Epithelial cell of umbilical artery (primary cell): ENCODE results near the gene NKD1. TPM values are rescaled to one million over a fixed set of nuclear protein-coding genes. Genes with fewer than 3 reads are reported as not detected.

ENCODE experiments used
- total RNA-seq: library from RNA; depleted of rRNA; stranded (reverse); fragments of >200 nt; gene quantifications from 2 replicates; pipeline ENCODE4 v1.2.3, GENCODE V29; 2014

Gene NKD1, protein sequence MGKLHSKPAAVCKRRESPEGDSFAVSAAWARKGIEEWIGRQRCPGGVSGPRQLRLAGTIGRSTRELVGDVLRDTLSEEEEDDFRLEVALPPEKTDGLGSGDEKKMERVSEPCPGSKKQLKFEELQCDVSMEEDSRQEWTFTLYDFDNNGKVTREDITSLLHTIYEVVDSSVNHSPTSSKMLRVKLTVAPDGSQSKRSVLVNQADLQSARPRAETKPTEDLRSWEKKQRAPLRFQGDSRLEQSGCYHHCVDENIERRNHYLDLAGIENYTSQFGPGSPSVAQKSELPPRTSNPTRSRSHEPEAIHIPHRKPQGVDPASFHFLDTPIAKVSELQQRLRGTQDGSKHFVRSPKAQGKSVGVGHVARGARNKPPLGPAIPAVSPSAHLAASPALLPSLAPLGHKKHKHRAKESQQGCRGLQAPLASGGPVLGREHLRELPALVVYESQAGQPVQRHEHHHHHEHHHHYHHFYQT
- under 0.01 TPM in 2 replicates for total RNA-seq

DNA sequence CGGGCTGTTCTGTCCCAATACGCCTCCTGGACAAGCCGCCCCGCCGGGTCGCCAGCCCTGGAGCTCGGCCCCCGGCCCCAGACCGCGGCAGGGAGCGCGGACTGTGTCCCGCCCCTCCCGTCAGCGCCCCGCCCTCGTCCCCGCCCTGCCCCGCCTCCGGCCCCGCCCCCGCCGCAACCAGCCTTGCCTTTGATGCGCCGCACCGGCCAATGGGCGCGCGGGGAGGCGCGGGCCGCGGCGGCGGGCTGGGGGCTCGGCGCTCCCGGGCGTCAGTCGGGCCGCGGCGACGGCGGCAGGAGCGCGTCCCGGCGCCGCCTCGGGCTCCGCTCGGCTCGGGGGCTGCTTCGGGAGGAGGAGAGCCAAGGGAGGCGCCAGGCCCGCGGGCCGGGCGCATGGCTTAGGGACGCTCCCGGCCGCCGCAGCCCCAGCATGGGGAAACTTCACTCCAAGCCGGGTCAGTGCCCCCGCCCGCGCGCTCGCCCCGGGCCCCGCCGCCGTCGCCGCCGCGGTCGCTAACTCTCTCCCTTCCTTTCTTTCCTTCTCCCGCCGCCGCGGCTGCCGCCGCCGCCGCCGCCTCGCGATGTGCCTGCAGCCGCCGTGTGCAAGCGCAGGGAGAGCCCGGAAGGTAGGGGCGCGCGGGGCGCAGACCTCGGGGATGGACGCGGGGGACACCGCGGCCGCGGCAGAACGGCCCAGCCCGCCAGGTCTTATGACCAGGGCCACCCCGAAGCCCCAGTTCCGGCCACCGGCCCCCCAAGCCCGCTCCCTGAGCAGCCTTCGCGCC lies at the start of gene NKD1:
TSS of gene NKD1 (plus strand) at position 272 of the 784 bp plus-strand sequence. CDS start at position 430, 158 bp downstream.

DNA sequence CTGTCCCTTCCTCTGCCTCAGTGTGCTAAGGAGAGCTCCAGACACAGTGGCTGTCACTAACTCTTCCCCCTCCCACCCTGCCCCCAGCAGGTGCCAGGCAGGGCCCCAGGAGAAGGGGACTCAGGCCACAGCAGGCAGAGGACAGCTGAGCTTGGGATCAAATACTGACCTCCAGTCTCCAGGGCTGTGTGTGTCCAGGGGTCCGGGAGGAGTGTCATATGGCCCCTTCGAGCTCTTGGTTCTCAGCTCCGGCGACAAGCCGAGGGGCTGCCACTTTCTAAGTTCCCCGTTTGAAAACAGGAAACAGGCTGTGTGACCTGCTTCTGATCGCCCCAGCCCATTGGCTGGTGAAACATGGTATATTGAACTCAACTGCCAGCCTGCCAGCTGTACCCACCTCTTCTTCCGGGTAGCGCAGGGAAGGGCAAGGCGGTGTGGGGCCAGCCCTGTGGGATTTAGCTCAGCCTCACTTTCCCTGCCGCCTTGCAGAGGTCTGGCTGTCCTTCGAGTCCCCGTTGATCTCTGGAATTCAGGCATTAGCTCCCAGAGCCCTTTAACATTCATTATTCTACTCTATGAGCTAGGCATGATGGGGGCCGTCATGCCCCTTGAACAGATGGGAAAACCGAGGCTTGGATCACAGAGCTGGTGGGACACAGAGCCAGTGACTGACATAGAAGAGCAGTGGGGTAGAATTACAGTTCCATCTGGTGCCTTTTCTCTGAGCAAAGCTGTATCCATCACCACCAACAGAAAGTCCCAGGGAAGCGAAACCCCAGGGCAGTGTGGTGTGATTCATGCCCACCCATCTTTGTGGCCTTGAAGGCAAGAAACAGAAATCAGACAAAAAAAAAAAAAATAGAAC lies 133.1 kb downstream of the NKD1 start, which contains the start of gene SNX20:
TSS of gene SNX20 (minus strand) at position 292 of the 865 bp plus-strand sequence. CDS start 3,786 bp downstream, outside the sequence.

DNA sequence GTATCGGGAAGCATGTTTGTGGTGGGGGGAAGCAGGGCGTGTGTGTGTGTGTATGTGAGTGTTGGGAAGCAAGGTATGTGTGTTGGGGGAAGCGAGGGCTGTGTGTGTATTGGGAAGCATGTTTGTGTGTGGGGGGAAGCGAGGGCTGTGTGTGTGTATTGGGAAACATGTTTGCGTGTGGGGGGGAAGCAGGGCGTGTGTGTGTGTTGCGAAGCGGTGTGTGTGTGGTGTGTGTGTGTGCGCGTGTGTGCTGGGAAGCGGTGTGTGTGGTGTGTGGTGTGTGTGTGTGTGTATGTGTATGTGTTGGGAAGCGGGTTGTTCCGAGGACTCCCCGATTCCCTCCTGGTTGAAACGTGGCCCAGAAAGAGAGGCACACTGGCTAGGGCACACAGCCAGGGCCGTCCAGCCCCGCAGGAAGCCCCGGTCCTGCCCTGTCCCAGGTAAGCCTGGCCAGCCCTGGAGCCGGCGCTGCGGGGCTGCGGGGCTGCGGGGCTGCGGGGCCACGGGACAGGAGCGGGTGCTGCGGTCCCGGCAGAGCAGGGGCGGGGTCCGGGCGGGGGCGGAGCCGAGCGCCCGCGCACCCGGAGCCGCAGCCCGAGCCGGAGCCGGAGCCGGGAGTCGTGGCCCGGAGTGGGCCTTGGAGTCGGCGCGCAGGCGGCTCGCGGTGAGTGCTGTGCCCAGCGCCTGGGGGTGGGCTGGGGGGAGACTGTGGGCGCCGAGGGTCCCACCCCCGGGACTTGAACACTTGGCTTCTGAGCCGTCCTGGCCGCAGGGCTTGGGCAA lies 145.0 kb downstream of the NKD1 start, which contains the start of gene NOD2:
TSS of gene NOD2 (plus strand) at position 608 of the 783 bp plus-strand sequence. CDS start 5,890 bp downstream, outside the sequence.

Other genes starting within 250 kb of the NKD1 start
- gene BRD7, start 179.4 kb upstream of the NKD1 start, total RNA-seq: 33.8 and 38.8 TPM in 2 replicates
- not detected in 2 replicates for gene SNX20, start 132.9 kb downstream of the NKD1 start, total RNA-seq
- gene NOD2, start 145.2 kb downstream of the NKD1 start, total RNA-seq: 0.30 TPM in 1 of 2 replicates, not detected in the other
- gene CYLD, start 193.7 kb downstream of the NKD1 start, total RNA-seq: 17.5 and 37.1 TPM in 2 replicates